ENCODE data around the gene IQGAP1. TPM values are rescaled to one million over a fixed set of nuclear protein-coding genes. Genes with fewer than 3 reads are reported as not detected.

The IQGAP1 gene
- total and polyA plus RNA-seq, 9 of the 15 experiments (the other 6 are each of a cell fraction or from before 2014, with no cell fraction given), result 37.6 to 143 (median 77.7) TPM

GRCh38 chr15:90348456-90348855 is 39.6 kb upstream of the IQGAP1 start:
- in situ Hi-C loops (cut with MboI) (no loop called here), intact Hi-C loops (cut with micrococcal nuclease) (no loop called here)
- ATAC-seq (no peak), DNase-seq (ENCODE audit: extremely low read depth in 1 of 4, low spot score in 3 of 4) (no peak), FAIRE-seq (no peak)
- CTCF ChIA-PET (ENCODE audit: low intra/inter-chr PET ratio), result no interaction called here
- 33% methylated on average over 6 of the region's 6 CpGs for WGBS (ENCODE audit: insufficient coverage, low coverage, missing lambda C conversion rate)
- no peaks in the 10 kb centered on the region for H3K9me1 ChIP-seq (ENCODE audit: control insufficient read depth, insufficient read depth, low read length)
- H3K4me1 ChIP-seq (replicated peaks in 1 of 2; ENCODE audit: control insufficient read depth in 2 of 2, insufficient read depth in 2 of 2, low read length in 2 of 2), result peaks cover 3 to 13% of the 10 kb centered on the region in 2 experiments; a peak in 4 of 5 replicates
- H3K4me2 ChIP-seq (ENCODE audit: insufficient read depth, low read length), result no peak overlapping the region
- peaks cover 0 to 3% of the 10 kb centered on the region in 2 experiments; a peak in 1 of 5 replicates for H3K27me3 ChIP-seq (ENCODE audit: control insufficient read depth in 2 of 2, insufficient read depth in 2 of 2, low read length in 2 of 2)
- POLR2A ChIA-PET, result no interaction called here
- H3K4me3 ChIP-seq, result no peak overlapping the region
- TF ChIP-seq SMARCC2 (IDR thresholded peaks at IDR 0.05; ENCODE audit: low read depth) (no peak), HLTF (IDR thresholded peaks at IDR 0.05) (no peak), ZKSCAN3 (CRISPR knock-in tag; IDR thresholded peaks at IDR 0.05) (no peak), ZNF512 (tag; IDR thresholded peaks at IDR 0.05) (no peak), L3MBTL2 (IDR thresholded peaks at IDR 0.05) (no peak), IRF2 (CRISPR knock-in tag; IDR thresholded peaks at IDR 0.05) (no peak), XRCC5 (IDR thresholded peaks at IDR 0.05; ENCODE audit: low read depth, low read length) (no peak), PHF21A (IDR thresholded peaks at IDR 0.05; ENCODE audit: borderline replicate concordance, low read depth) (no peak), TRIM28 (IDR thresholded peaks at IDR 0.05) (no peak), BACH1 (tag; IDR thresholded peaks at IDR 0.05) (no peak), KLF1 (tag; IDR thresholded peaks at IDR 0.05) (no peak), TAF9B (IDR thresholded peaks at IDR 0.05; ENCODE audit: partially characterized antibody) (no peak), CHD4 (IDR thresholded peaks at IDR 0.05; ENCODE audit: insufficient read depth, insufficient replicate concordance, low read depth, low read length, poor library complexity, severe bottlenecking) (no peak), RBFOX2 (IDR thresholded peaks at IDR 0.05; ENCODE audit: low read depth, low read length) (no peak), RFX7 (CRISPR knock-in tag; IDR thresholded peaks at IDR 0.05) (no peak), NFE2L1 (tag; IDR thresholded peaks at IDR 0.05; ENCODE audit: borderline replicate concordance, low read depth) (no peak), SRF (CRISPR knock-in tag; IDR thresholded peaks at IDR 0.05) (no peak), ZKSCAN1 (IDR thresholded peaks at IDR 0.05; ENCODE audit: low read depth, low read length) (no peak), FOXM1 (IDR thresholded peaks at IDR 0.05; ENCODE audit: low read depth) (no peak), FOXM1 (CRISPR knock-in tag; IDR thresholded peaks at IDR 0.05; ENCODE audit: low read depth) (no peak)
- TF ChIP-seq, protein P1, sequence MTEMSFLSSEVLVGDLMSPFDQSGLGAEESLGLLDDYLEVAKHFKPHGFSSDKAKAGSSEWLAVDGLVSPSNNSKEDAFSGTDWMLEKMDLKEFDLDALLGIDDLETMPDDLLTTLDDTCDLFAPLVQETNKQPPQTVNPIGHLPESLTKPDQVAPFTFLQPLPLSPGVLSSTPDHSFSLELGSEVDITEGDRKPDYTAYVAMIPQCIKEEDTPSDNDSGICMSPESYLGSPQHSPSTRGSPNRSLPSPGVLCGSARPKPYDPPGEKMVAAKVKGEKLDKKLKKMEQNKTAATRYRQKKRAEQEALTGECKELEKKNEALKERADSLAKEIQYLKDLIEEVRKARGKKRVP (CRISPR knock-in tag; IDR thresholded peaks at IDR 0.05), result no peak
- no peaks in the 10 kb centered on the region for H3K36me3 ChIP-seq (ENCODE audit: control insufficient read depth, insufficient read depth, low read length)
- peaks cover 4% of the 10 kb centered on the region; the same call in 1 of the 3 replicates for H3K79me2 ChIP-seq (ENCODE audit: control insufficient read depth, insufficient read depth, low read length)
- no peak overlapping the region for H3K9ac ChIP-seq (ENCODE audit: insufficient read depth in 1 of 2, low read depth in 2 of 2, low read length in 2 of 2)
- H2AFZ ChIP-seq (ENCODE audit: low read depth, low read length), result 0 out of 2 replicates have a peak overlapping the region, but pooled peaks have one; percentile 33
- no peak overlapping the region for H3K27ac ChIP-seq (ENCODE audit: extremely low read depth, low read depth, low read length)
- H3K9me3 ChIP-seq (replicated peaks; ENCODE audit: control insufficient read depth, insufficient read depth, low read depth, low read length), result no peaks in the 10 kb centered on the region
- no TSS peak for BruUV-seq (replicated peaks)
- H4K20me1 ChIP-seq (replicated peaks; ENCODE audit: control insufficient read depth, insufficient read depth, low read length), result no peaks in the 10 kb centered on the region
